GM19238 (cell line): ENCODE measurements around the gene ATP5PD.
A peak's percentile ranks its signal among the peaks of the same experiment; 100 is the strongest.
"Not testable (repeated sequence)": the region's sequence is repeated elsewhere in the genome, so short reads cannot be mapped to it uniquely, and the experiment has no call there.

Source experiments
- DNase-seq: peaks from one replicate; pipeline ENCODE4 v3.0.0; 2011; ENCODE audit warnings: low spot score; ENCODE audit not compliant: insufficient read length

ATP5PD gene

GRCh38 chr17:75059369-75060345, 12.9 kb upstream of the ATP5PD start:
- DNase-seq, result no peak

DNA sequence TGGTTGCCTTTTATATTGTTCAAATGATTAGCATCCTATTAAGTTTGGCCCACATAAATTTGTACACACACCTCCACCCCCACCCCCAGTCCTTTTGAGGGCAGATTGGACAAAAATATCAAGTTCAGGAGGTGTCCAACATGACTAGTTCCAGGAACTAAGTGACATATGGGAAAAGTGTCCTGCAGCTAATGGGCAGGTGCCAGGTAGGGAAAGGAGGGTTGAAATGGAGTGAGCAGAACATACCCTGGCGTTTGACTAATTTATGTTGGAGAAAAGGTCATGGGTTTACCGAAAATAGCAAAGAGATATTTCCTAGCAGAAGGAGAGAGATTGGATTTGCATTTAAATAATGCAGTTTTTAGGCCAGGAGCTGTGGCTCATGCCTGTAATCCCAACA, 5.2 kb upstream of the ATP5PD start:
- no peak for DNase-seq

DNA sequence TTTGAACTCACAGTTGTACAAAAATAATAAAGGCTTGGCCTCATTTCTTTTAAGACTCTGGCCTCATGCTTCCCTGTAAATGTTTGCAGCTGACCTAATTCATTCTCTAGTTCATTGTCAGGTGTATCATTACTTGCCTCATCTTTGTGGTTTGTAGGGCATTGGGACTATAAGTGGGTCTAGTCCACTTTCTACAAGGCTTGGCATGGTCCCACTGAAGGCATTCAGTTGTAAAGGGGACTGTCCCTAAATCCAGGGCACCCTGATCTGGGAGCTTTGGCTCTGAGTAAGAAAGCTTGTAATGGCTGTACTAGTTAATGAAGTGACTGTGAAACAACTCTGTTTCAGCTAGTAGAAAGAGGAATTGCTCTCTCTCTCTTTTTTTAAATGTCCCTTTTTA, 2.9 kb upstream of the ATP5PD start:
- DNase-seq, result no peak

DNA sequence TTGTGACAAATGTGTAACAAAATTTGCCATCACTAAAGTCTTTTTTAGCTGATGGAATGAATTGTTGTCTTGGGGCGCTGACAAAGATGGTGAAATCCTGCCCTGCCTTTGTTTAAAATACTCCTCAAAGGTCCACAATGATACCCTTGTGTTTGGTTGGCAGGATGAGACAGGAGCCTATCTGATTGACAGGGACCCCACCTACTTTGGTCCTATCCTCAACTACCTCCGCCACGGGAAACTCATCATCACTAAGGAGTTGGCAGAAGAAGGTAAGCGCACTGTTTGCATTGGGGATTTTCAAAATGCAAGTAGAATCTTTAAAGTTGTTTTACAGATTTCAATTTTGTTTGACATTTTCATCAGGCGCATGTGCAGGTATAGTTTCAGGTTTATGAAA, 2.3 kb upstream of the ATP5PD start:
- no peak for DNase-seq

- no peak for DNase-seq
These were observed 1.6 kb upstream of the ATP5PD start for GRCh38 chr17:75048249-75048878.

- no peak for DNase-seq
These were observed 779 bp upstream of the ATP5PD start for GRCh38 chr17:75047398-75048098.

DNA sequence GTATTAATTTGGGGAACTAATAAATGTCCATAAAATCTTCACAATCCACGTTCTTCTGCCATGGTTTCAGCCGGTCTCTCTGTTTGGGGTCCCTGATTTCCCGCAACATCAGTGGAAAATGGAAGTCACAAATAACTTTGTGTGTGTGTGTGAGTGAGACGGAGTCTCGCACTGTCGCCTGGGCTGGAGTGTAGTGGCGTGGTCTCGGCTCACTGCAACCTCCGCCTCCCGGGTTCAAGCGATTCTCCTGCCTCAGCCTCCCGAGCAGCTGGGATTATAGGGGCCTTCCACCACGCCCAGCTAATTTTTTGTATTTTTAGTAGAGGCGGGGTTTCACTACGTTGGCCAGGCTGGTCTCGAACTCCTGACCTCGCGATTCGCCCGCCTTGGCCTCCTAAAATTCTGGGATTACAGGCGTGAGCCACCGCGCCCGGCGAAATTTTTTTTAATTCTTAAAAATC, 793 bp downstream of the ATP5PD start:
- not testable (repeated sequence) for DNase-seq

DNA sequence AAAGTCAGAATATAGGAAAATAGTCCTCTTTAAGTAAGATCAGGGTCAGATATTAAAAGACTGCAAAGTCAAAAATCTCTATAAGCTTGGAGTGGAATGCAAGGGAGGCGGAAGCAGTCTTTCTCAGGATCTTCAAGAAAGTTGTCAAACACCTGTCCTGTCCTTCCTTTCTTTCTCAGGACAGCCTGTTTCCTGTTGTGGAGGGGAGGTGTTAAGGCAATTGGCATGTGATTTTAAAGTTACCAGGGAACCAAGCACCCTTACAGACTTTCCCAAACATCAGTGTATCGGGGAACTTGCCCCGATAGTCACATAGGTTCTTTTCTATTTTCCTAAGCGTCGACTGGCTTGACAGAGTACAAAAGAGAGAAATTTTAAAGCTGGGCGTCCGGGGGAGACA, 2.1 kb downstream of the ATP5PD start:
- no peak for DNase-seq

- DNase-seq, result not testable (repeated sequence)
These were observed 3.0 kb downstream of the ATP5PD start for GRCh38 chr17:75043789-75044188.

DNA sequence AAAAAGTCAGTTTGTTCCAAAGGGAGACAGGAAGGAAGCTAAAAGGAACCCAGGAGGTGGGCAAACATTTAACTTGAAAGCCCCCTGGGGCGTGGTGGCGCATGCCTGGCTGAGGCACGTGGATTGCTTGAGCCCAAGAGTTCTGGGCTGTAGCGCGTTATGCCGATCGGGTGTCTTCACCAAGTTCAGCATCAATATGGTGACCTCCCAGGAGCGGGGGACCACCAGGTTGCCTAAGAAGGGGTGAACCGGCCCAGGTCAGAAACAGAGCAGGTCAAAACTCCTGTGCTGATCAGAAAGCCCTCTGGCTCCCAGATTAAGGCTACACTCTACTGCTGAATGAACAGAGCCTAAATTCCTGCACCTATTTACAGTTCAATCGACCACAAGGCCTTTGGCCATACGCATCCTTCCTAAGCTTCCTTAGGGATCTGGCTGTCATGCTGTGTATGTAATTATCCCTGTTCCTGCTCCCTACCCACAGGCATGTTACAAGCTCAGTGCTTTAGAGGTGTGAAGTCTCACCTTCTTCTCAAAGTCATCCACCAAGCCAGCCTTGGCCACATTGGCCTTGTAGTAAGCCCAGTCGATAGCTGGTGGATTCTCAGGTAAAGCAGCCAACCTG, 5.0 kb downstream of the ATP5PD start:
- no peak for DNase-seq

- no peak for DNase-seq
These were observed 7.5 kb downstream of the ATP5PD start for GRCh38 chr17:75039238-75039637.

DNA sequence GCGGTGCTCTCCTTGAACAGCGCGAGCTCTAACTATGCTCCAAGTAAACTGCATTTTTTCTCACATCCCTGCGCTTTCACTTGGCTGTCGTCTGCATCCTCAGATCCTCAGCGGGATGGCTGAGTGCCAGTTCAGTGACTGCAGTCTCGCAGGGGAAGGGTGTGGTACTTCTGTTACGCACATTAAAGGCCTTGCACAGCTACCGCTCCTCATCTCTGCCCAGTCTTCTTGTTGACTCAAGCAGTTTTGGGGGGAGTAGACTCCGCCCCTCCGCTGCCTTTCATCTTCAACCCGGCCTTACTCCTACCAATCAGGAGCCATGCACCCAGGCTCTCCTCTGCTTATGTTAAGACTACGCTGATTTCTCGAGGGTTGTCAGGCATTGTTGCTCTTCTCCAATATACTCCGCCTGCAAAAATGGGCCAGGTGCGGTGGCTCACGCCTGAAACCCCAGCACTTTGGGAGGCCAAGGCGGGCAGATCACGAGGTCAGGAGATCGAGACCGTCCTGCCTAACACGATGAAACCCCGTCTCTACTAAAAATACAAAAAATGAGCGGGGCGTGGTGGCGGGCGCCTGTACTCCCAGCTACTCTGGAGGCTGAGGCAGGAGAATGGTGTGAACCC, 10.0 kb downstream of the ATP5PD start:
- DNase-seq, result no peak

DNA sequence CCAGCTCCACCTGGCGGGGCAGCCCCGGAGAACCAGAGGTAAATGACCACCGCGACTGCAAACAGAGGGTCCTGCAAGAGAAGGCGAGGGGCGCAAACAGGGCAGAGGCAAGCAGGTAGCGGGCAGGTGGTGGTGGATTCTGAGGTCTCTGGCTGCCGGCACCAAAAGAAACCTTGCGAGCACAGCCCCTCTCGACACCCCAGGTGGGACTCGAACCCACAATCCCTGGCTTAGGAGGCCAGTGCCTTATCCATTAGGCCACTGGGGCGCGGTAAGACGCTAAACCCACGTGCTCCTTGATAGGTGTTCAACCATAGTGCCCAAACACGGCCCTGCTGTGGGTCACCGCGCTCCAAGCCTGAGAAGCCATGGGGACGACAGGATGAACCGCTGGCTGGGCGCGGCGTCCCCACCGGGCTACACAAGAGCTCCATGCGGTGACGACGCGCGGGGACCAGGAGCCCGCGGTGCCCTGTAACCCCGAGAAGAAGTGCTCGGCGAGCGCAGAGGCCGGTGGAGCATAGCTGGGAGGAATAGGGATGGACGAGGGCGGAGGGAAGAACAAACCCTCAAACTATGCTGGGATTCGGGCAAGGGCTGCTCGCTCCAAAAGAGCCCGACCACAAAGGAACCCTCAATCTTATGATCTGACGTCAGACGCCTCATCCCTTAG, 12.4 kb downstream of the ATP5PD start:
- peak; percentile 70 for DNase-seq

DNA sequence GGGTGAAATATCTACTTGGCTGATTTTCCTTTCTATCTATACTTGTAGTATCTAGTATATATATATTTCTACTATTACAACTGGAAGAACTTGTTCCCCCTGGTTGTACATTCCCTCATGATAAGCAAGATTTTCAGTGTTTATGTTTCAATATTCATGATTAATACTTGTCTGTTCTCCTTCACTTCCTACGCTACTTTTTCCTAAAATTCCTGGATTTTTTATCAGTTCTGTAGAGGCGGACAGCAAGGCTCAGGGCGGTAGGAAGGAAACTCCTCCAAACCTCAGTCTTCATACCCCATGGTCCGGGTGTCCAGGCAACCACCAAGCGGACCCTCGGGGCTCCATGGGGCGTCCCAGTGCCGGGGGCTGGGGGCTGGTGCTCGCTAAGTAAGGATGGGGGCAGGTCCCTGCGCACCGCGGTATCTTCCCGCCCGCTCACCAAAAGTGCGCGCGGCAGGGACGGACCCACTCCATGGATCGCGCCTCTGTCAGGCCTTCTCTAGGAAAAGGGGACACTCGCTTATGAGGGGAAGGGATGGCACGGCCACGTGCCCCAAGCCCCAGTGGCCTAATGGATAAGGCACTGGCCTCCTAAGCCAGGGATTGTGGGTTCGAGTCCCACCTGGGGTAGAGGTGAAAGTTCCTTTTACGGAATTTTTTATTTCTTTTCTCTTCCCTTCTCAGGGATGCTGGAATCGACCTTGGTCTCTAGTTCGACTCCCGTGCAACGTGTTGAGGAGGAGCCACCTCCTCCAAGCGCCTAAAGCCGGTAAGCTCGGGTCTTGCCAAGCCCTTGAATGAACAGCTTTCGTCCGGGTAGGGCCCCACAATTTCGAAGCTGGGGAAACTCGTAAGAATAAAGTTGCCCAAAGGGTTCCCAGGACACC, 13.2 kb downstream of the ATP5PD start:
- peak; percentile 57 for DNase-seq

DNA sequence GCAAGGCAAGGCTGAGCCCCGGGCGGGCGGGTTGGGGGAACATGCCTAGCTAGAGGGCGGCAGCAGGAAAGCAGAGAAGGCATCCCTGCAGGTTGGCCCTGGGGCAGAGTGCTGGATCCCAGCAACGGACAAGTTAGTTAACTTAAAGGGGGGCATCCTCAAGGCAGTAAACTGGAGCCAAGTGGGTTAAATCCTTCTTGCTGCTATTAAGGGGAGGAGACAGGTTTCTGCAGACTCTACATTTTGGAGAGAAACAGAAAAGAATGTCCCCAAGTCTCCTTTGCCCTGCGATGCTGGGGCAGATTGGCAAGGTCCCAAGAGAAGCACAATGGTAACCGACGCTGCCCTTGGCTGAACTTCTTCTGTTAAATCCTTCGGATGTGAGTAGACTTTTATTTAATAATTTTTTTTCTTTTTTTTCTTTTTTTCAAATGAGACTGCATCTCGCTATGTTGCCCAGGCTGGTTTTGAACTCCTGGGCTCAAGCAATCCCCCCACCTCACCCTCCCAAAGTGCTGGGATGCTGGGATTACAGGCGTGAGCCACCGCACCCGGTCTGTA, 14.0 kb downstream of the ATP5PD start:
- DNase-seq, result no peak

DNA sequence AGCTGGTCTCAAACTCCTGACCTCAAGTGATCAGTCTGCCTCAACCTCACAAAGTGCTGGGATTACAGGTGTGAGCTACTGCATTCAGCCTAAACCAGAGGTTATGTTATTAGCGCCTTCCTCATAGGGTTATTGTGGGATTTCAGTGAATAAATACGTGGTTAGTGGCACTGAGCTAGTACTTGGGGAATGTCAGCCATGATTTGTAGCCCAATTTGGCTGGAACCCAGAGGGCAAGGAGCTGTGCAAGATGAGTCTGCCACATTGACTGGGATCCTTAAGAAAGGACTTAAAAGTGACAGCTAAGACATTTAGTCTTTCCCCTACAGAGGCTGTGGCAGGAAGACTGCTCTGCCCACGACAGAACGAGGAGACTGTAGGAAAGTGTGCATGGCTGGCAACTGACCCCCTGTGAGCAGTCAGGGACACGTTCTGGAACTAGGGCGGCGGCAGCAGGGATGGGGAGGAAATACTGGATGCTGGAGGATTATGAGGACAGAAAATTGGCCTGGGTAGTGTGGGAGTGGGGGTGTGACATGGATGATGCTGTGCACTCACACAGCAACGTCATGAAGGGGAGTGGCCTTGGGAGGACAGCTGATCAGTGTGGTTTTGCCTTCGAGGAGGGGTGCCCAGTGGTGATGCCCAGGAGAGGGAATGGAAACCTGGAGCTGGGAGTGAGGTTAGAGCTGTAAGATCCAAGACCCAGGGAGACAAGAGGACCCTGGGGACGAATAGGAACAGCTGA, 14.6 kb downstream of the ATP5PD start:
- DNase-seq, result no peak

GRCh38 chr17:75030161-75030560, 16.6 kb downstream of the ATP5PD start:
- DNase-seq, result no peak

DNA sequence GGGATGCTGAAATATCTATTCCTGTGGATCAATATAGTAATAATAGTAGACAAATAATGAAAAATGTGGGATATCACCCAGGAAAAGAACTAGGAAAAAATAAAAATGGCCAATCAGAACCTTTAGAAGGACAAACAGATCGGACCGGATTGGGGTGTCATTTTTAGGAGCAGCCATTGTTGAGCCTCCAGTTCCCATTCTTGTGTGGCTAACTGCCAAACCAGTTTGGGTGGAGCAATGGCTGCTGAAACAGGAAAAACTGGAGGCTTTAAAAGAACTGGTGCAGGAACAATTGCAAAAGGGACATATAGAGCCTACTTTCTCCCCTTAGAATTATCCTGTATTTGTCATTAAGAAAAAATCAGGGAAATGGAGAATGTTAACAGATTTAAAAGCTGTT, 20.1 kb downstream of the ATP5PD start:
- DNase-seq, result not testable (repeated sequence)

DNA sequence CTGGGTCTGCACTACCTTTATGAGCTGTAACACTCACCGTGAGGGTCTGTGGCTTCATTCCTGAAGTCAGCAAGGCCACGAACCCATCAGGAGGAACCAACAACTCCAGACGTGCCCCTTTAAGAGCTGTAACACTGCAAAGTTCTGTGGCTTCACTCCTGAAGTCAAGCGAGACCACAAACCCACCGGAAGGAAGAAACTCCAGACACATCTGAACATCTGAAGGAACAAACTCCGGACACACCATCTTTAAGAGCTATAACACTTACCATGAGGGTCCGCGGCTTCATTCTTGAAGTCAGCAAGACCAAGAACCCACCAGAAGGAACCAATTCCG, 21.4 kb downstream of the ATP5PD start:
- not testable (repeated sequence) for DNase-seq
